Activated naive CD8-positive, alpha-beta T cell (primary cell): ENCODE results near the gene MYF6.

Source experiments
- H3K27ac Mint-ChIP-seq: one replicate; pipeline ENCODE4 v1.8.0; 2021; ENCODE audit warnings: mixed read lengths
- H3K27me3 Mint-ChIP-seq: one replicate; pipeline ENCODE4 v1.8.0; 2021; ENCODE audit warnings: mixed read lengths
- H3K36me3 Mint-ChIP-seq: one replicate; pipeline ENCODE4 v1.8.0; 2021; ENCODE audit warnings: mixed read lengths
- H3K4me1 Mint-ChIP-seq: one replicate; pipeline ENCODE4 v1.8.0; 2021; ENCODE audit warnings: low read depth, mixed read lengths
- H3K4me3 Mint-ChIP-seq: one replicate; pipeline ENCODE4 v1.8.0; 2021; ENCODE audit warnings: mild to moderate bottlenecking, mixed read lengths
- H3K9me3 Mint-ChIP-seq: one replicate; pipeline ENCODE4 v1.8.0; 2021; ENCODE audit warnings: low read depth, mixed read lengths

MYF6 gene

GRCh38 chr12:80714055-80714454 is 6.6 kb downstream of the MYF6 start:
- Mint-ChIP-seq H3K27me3 (peaks cover 39% of the 10 kb centered on the region), H3K4me3 (no peak overlapping the region), H3K4me1 (no peaks in the 10 kb centered on the region), H3K9me3 (no peaks in the 10 kb centered on the region), H3K27ac (no peak overlapping the region), H3K36me3 (no peaks in the 10 kb centered on the region)

- Mint-ChIP-seq H3K36me3 (no peaks in the 10 kb centered on the region), H3K4me1 (no peaks in the 10 kb centered on the region), H3K4me3 (no peak overlapping the region), H3K27ac (no peak overlapping the region), H3K27me3 (peaks cover 32% of the 10 kb centered on the region), H3K9me3 (no peaks in the 10 kb centered on the region)
Observed at GRCh38 chr12:80714846-80715245, 7.4 kb downstream of the MYF6 start.

- H3K9me3 Mint-ChIP-seq = no peaks in the 10 kb centered on the region
- no peak overlapping the region for H3K27ac Mint-ChIP-seq
- H3K4me1 Mint-ChIP-seq = no peaks in the 10 kb centered on the region
- no peak overlapping the region for H3K4me3 Mint-ChIP-seq
- peaks cover 24% of the 10 kb centered on the region for H3K27me3 Mint-ChIP-seq
- H3K36me3 Mint-ChIP-seq = no peaks in the 10 kb centered on the region
Observed at GRCh38 chr12:80715713-80716249, 8.3 kb downstream of the MYF6 start.

- Mint-ChIP-seq H3K4me1 (no peaks in the 10 kb centered on the region), H3K36me3 (no peaks in the 10 kb centered on the region), H3K27me3 (peaks cover 22% of the 10 kb centered on the region), H3K27ac (no peak within 1 kb of the TSS), H3K4me3 (no peak within 1 kb of the TSS), H3K9me3 (no peaks in the 10 kb centered on the region)
Observed at GRCh38 chr12:80716696-80717469, 9.4 kb downstream of the MYF6 start, which contains the start of gene MYF5. TSS of gene MYF5 (plus strand) at chr12:80716912. CDS start at chr12:80717064, 152 bp downstream.

- Mint-ChIP-seq H3K27ac (no peak overlapping the region), H3K4me3 (no peak overlapping the region), H3K36me3 (no peaks in the 10 kb centered on the region), H3K4me1 (no peaks in the 10 kb centered on the region), H3K27me3 (peaks cover 22% of the 10 kb centered on the region), H3K9me3 (no peaks in the 10 kb centered on the region)
Observed at GRCh38 chr12:80717856-80718255, 10.4 kb downstream of the MYF6 start.

GRCh38 chr12:80720516-80720915 is 13.1 kb downstream of the MYF6 start:
- H3K27ac Mint-ChIP-seq = no peak overlapping the region
- H3K36me3 Mint-ChIP-seq = no peaks in the 10 kb centered on the region
- no peaks in the 10 kb centered on the region for H3K4me1 Mint-ChIP-seq
- H3K27me3 Mint-ChIP-seq = peaks cover 8% of the 10 kb centered on the region
- H3K4me3 Mint-ChIP-seq = no peak overlapping the region
- no peaks in the 10 kb centered on the region for H3K9me3 Mint-ChIP-seq

GRCh38 chr12:80721326-80721725 is 13.9 kb downstream of the MYF6 start:
- H3K27ac Mint-ChIP-seq = no peak overlapping the region
- H3K4me3 Mint-ChIP-seq = no peak overlapping the region
- H3K27me3 Mint-ChIP-seq = peaks cover 2% of the 10 kb centered on the region
- no peaks in the 10 kb centered on the region for H3K9me3 Mint-ChIP-seq
- H3K4me1 Mint-ChIP-seq = no peaks in the 10 kb centered on the region
- no peaks in the 10 kb centered on the region for H3K36me3 Mint-ChIP-seq

GRCh38 chr12:80745851-80746505 is 38.5 kb downstream of the MYF6 start:
- no peaks in the 10 kb centered on the region for H3K4me1 Mint-ChIP-seq
- no peaks in the 10 kb centered on the region for H3K36me3 Mint-ChIP-seq
- no peak overlapping the region for H3K4me3 Mint-ChIP-seq
- H3K9me3 Mint-ChIP-seq = peaks cover 19% of the 10 kb centered on the region
- H3K27me3 Mint-ChIP-seq = no peaks in the 10 kb centered on the region
- H3K27ac Mint-ChIP-seq = no peak overlapping the region

- Mint-ChIP-seq H3K27ac (no peak overlapping the region), H3K27me3 (no peaks in the 10 kb centered on the region), H3K4me1 (no peaks in the 10 kb centered on the region), H3K4me3 (no peak overlapping the region), H3K9me3 (peaks cover 14% of the 10 kb centered on the region), H3K36me3 (no peaks in the 10 kb centered on the region)
Observed at GRCh38 chr12:80747800-80748199, 40.4 kb downstream of the MYF6 start.

GRCh38 chr12:80749456-80749855 is 42.0 kb downstream of the MYF6 start:
- no peaks in the 10 kb centered on the region for H3K36me3 Mint-ChIP-seq
- peaks cover 5% of the 10 kb centered on the region for H3K9me3 Mint-ChIP-seq
- no peaks in the 10 kb centered on the region for H3K4me1 Mint-ChIP-seq
- H3K27ac Mint-ChIP-seq = no peak overlapping the region
- H3K4me3 Mint-ChIP-seq = no peak overlapping the region
- H3K27me3 Mint-ChIP-seq = no peaks in the 10 kb centered on the region

- Mint-ChIP-seq H3K9me3 (peaks cover 3% of the 10 kb centered on the region), H3K27ac (no peak overlapping the region), H3K4me1 (no peaks in the 10 kb centered on the region), H3K4me3 (no peak overlapping the region), H3K27me3 (no peaks in the 10 kb centered on the region), H3K36me3 (no peaks in the 10 kb centered on the region)
Observed at GRCh38 chr12:80752464-80752863, 45.0 kb downstream of the MYF6 start.

- Mint-ChIP-seq H3K4me1 (no peaks in the 10 kb centered on the region), H3K27me3 (no peaks in the 10 kb centered on the region), H3K36me3 (no peaks in the 10 kb centered on the region), H3K4me3 (no peak overlapping the region), H3K9me3 (peaks cover 3% of the 10 kb centered on the region), H3K27ac (no peak overlapping the region)
Observed at GRCh38 chr12:80754274-80754673, 46.8 kb downstream of the MYF6 start.

- no peak overlapping the region for H3K27ac Mint-ChIP-seq
- H3K4me3 Mint-ChIP-seq = no peak overlapping the region
- no peaks in the 10 kb centered on the region for H3K9me3 Mint-ChIP-seq
- no peaks in the 10 kb centered on the region for H3K36me3 Mint-ChIP-seq
- H3K4me1 Mint-ChIP-seq = no peaks in the 10 kb centered on the region
- H3K27me3 Mint-ChIP-seq = no peaks in the 10 kb centered on the region
Observed at GRCh38 chr12:80756875-80757274, 49.4 kb downstream of the MYF6 start.
